Cerebellar nuclear complex (tissue), 1 donor: ENCODE measurements around the gene FOXS1.

Source experiments
- DNase-seq, 2 experiments: peaks; one replicate each; lab custom pipeline; 2025; lab: John Stamatoyannopoulos, UW

The FOXS1 gene

GRCh38 chr20:31845300-31845863 is at the start of gene FOXS1:
Gene FOXS1, minus strand, starts transcription at chr20:31845604. Its CDS starts 62 bp downstream, at chr20:31845542.
- peak in 1 of 2 experiments; percentile 4 for DNase-seq

- DNase-seq = no peak
These were observed 45.2 kb upstream of the FOXS1 start for GRCh38 chr20:31890646-31891045.

- no peak for DNase-seq
These were observed 38.4 kb upstream of the FOXS1 start for GRCh38 chr20:31883829-31884228.

GRCh38 chr20:31881945-31882344 is 36.5 kb upstream of the FOXS1 start:
- DNase-seq = no peak

GRCh38 chr20:31879143-31879987 is 34.0 kb upstream of the FOXS1 start:
- DNase-seq = peak; percentile 1 to 41

- DNase-seq = no peak
These were observed 32.3 kb upstream of the FOXS1 start for GRCh38 chr20:31877684-31878083.

GRCh38 chr20:31875671-31876070 is 30.3 kb upstream of the FOXS1 start:
- no peak for DNase-seq

- no peak for DNase-seq
These were observed 27.0 kb upstream of the FOXS1 start for GRCh38 chr20:31872406-31872805.

- DNase-seq = no peak
These were observed 26.2 kb upstream of the FOXS1 start for GRCh38 chr20:31871618-31871954.

GRCh38 chr20:31870726-31871617 is 25.6 kb upstream of the FOXS1 start:
- DNase-seq = no peak

- DNase-seq = no peak
These were observed 24.7 kb upstream of the FOXS1 start, which contains the start of the genes DUSP15 and TTLL9 for GRCh38 chr20:31869942-31870725. Gene DUSP15, minus strand, starts transcription at chr20:31870527. Its CDS starts 190 bp downstream, at chr20:31870337. Gene TTLL9, plus strand, starts transcription at chr20:31870634. Its CDS starts 493 bp downstream, at chr20:31871127.

GRCh38 chr20:31869673-31869941 is 24.2 kb upstream of the FOXS1 start:
- no peak for DNase-seq

GRCh38 chr20:31868853-31869672 is 23.7 kb upstream of the FOXS1 start:
- DNase-seq = no peak

- DNase-seq = no peak
These were observed 20.8 kb upstream of the FOXS1 start for GRCh38 chr20:31866221-31866620.

- no peak for DNase-seq
These were observed 19.4 kb upstream of the FOXS1 start for GRCh38 chr20:31864521-31865400.

GRCh38 chr20:31863296-31864085 is 18.1 kb upstream of the FOXS1 start:
- no peak for DNase-seq

GRCh38 chr20:31862506-31862905 is 17.1 kb upstream of the FOXS1 start:
- DNase-seq = no peak

- no peak for DNase-seq
These were observed 16.7 kb upstream of the FOXS1 start for GRCh38 chr20:31862157-31862470.
